ENCODE measurements around the gene PSME2. TPM values are rescaled to one million over a fixed set of nuclear protein-coding genes. Genes with fewer than 3 reads are reported as not detected.

PSME2 gene
- total and polyA plus RNA-seq, 2 experiments from 2014 or later = 54.0 to 259 TPM

DNA sequence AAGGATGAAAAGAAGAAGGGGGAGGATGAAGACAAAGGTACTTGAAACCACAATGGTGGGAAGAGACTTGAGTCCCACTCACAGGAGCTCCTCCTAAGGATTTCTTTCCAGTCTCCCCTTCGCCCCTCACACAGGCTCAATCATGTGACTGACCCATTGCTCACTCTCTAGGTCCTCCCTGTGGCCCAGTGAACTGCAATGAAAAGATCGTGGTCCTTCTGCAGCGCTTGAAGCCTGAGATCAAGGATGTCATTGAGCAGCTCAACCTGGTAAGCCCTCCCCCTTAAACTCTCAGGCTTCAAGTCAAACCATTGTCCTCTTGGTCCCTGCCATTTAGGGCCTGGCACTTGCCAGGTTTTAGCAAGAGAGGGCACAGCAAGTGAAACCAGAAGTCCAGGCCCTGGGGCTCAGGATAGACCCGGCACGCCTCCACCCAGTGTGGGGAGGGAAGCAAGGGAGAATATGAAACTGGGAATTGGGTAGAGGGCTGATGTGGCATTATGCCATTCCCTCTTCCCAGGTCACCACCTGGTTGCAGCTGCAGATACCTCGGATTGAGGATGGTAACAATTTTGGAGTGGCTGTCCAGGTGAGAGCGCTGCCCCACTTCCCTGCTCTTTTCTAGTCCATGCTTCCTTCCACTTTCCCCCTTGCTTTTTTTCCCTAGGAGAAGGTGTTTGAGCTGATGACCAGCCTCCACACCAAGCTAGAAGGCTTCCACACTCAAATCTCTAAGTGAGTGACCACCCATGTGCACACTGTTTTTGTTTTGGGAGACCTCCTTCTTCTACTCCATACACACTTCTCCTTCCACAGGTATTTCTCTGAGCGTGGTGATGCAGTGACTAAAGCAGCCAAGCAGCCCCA is 8.6 kb downstream of the PSME2 start:
- Mint-ChIP-seq H3K27me3 (ENCODE audit: insufficient read depth, low read depth, poor library complexity) (peaks cover 25% of the 10 kb centered on the region), H3K4me3 (peak overlapping the region; percentile 79), H3K27ac (no peak overlapping the region), H3K36me3 (ENCODE audit: low read depth) (peaks cover 36% of the 10 kb centered on the region), H3K4me1 (peaks cover 38% of the 10 kb centered on the region), H3K9me3 (no peaks in the 10 kb centered on the region)
- Histone ChIP-seq H3K9me2 (ENCODE audit: insufficient read depth) (no peaks in the 10 kb centered on the region), H4K20me1 (replicated peaks; ENCODE audit: insufficient read depth) (peaks cover 9% of the 10 kb centered on the region), H3K79me2 (replicated peaks; ENCODE audit: insufficient read depth) (peaks cover 20% of the 10 kb centered on the region), H3K4me2 (peak overlapping the region; percentile 87), H3K27ac (ENCODE audit: low read depth) (no peak overlapping the region), H3K27me3 (ENCODE audit: insufficient read depth) (no peaks in the 10 kb centered on the region), H2AFZ (no peak overlapping the region), H3K4me1 (ENCODE audit: insufficient read depth) (peaks cover 25% of the 10 kb centered on the region), H3K36me3 (ENCODE audit: insufficient read depth) (peaks cover 14% of the 10 kb centered on the region; the same call in 1 of the 2 replicates), H3F3A (replicated peaks; ENCODE audit: low read depth) (peaks cover 33% of the 10 kb centered on the region), H3K4me3 (no peak overlapping the region)
- ATAC-seq = no peak
- TF ChIP-seq NANOG (IDR thresholded peaks at IDR 0.05; ENCODE audit: borderline replicate concordance) = no peak
- TF ChIP-seq REST (IDR thresholded peaks at IDR 0.05; ENCODE audit: unreplicated experiment) = no peak
- TF ChIP-seq STAT1 (IDR thresholded peaks at IDR 0.05; ENCODE audit: unreplicated experiment) = no peak
- TF ChIP-seq ZNF331 (CRISPR knock-in tag; IDR thresholded peaks at IDR 0.05; ENCODE audit: low read depth) = no peak
- no peak for TF ChIP-seq CREB1 (CRISPR knock-in tag; IDR thresholded peaks at IDR 0.05; ENCODE audit: low read depth)
- TF ChIP-seq, protein P1, sequence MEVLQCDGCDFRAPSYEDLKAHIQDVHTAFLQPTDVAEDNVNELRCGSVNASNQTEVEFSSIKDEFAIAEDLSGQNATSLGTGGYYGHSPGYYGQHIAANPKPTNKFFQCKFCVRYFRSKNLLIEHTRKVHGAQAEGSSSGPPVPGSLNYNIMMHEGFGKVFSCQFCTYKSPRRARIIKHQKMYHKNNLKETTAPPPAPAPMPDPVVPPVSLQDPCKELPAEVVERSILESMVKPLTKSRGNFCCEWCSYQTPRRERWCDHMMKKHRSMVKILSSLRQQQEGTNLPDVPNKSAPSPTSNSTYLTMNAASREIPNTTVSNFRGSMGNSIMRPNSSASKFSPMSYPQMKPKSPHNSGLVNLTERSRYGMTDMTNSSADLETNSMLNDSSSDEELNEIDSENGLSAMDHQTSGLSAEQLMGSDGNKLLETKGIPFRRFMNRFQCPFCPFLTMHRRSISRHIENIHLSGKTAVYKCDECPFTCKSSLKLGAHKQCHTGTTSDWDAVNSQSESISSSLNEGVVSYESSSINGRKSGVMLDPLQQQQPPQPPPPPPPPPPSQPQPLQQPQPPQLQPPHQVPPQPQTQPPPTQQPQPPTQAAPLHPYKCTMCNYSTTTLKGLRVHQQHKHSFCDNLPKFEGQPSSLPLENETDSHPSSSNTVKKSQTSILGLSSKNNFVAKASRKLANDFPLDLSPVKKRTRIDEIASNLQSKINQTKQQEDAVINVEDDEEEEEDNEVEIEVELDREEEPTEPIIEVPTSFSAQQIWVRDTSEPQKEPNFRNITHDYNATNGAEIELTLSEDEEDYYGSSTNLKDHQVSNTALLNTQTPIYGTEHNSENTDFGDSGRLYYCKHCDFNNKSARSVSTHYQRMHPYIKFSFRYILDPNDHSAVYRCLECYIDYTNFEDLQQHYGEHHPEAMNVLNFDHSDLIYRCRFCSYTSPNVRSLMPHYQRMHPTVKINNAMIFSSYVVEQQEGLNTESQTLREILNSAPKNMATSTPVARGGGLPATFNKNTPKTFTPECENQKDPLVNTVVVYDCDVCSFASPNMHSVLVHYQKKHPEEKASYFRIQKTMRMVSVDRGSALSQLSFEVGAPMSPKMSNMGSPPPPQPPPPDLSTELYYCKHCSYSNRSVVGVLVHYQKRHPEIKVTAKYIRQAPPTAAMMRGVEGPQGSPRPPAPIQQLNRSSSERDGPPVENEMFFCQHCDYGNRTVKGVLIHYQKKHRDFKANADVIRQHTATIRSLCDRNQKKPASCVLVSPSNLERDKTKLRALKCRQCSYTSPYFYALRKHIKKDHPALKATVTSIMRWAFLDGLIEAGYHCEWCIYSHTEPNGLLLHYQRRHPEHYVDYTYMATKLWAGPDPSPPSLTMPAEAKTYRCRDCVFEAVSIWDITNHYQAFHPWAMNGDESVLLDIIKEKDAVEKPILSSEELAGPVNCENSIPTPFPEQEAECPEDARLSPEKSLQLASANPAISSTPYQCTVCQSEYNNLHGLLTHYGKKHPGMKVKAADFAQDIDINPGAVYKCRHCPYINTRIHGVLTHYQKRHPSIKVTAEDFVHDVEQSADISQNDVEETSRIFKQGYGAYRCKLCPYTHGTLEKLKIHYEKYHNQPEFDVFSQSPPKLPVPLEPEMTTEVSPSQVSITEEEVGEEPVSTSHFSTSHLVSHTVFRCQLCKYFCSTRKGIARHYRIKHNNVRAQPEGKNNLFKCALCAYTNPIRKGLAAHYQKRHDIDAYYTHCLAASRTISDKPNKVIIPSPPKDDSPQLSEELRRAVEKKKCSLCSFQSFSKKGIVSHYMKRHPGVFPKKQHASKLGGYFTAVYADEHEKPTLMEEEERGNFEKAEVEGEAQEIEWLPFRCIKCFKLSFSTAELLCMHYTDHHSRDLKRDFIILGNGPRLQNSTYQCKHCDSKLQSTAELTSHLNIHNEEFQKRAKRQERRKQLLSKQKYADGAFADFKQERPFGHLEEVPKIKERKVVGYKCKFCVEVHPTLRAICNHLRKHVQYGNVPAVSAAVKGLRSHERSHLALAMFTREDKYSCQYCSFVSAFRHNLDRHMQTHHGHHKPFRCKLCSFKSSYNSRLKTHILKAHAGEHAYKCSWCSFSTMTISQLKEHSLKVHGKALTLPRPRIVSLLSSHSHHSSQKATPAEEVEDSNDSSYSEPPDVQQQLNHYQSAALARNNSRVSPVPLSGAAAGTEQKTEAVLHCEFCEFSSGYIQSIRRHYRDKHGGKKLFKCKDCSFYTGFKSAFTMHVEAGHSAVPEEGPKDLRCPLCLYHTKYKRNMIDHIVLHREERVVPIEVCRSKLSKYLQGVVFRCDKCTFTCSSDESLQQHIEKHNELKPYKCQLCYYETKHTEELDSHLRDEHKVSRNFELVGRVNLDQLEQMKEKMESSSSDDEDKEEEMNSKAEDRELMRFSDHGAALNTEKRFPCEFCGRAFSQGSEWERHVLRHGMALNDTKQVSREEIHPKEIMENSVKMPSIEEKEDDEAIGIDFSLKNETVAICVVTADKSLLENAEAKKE (CRISPR knock-in tag; IDR thresholded peaks at IDR 0.05) = no peak
- TF ChIP-seq POLR2AphosphoS5 (IDR thresholded peaks at IDR 0.05; ENCODE audit: low read depth) = no peak
- TF ChIP-seq CTCF (conservative IDR thresholded peaks at IDR 0.05; ENCODE audit: low read depth in 2 of 2) = no peak
- no peak for TF ChIP-seq EZH2 (IDR thresholded peaks at IDR 0.05; ENCODE audit: low read depth, unreplicated experiment)
- TF ChIP-seq, protein P2, sequence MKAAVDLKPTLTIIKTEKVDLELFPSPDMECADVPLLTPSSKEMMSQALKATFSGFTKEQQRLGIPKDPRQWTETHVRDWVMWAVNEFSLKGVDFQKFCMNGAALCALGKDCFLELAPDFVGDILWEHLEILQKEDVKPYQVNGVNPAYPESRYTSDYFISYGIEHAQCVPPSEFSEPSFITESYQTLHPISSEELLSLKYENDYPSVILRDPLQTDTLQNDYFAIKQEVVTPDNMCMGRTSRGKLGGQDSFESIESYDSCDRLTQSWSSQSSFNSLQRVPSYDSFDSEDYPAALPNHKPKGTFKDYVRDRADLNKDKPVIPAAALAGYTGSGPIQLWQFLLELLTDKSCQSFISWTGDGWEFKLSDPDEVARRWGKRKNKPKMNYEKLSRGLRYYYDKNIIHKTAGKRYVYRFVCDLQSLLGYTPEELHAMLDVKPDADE (IDR thresholded peaks at IDR 0.05) = no peak
- TF ChIP-seq ZNF114 (CRISPR knock-in tag; IDR thresholded peaks at IDR 0.05) = no peak
- TF ChIP-seq EZH2phosphoT487 (IDR thresholded peaks at IDR 0.05; ENCODE audit: unreplicated experiment) = no peak
- no peak for TF ChIP-seq JUNB (IDR thresholded peaks at IDR 0.05; ENCODE audit: unreplicated experiment)
- DNase-seq (ENCODE audit: low spot score) = no peak
